HepG2 (cell line): ENCODE measurements around the gene IKZF4. TPM values are rescaled to one million over a fixed set of nuclear protein-coding genes. Genes with fewer than 3 reads are reported as not detected.

Experiments used
- AGO1 ChIP-seq: fragments of 200-400 bp; formaldehyde crosslinking; IDR thresholded peaks from 2 replicates; pipeline ENCODE4 v1.6.1; 2017; ENCODE audit warnings: mild to moderate bottlenecking, low read depth, low read length, moderate library complexity; ENCODE audit not compliant: poor library complexity, severe bottlenecking
- CCDC6 ChIP-seq: sonication (generic); formaldehyde crosslinking; IDR thresholded peaks from 2 replicates; pipeline ENCODE4 v1.8.1; 2022; ENCODE audit warnings: mild to moderate bottlenecking, missing genetic modification reagents, moderate library complexity
- GZF1 ChIP-seq: sonication (generic); formaldehyde crosslinking; IDR thresholded peaks from 2 replicates; pipeline ENCODE4 v1.5.1; 2020; ENCODE audit warnings: mild to moderate bottlenecking, missing genetic modification reagents
- HOXA3 ChIP-seq: sonication (generic); formaldehyde crosslinking; IDR thresholded peaks from 2 replicates; pipeline ENCODE4 v1.5.0; 2020; ENCODE audit warnings: missing genetic modification reagents
- JARID2 ChIP-seq: sonication (generic); formaldehyde crosslinking; IDR thresholded peaks from 2 replicates; pipeline ENCODE4 v1.8.1; 2023; ENCODE audit warnings: missing genetic modification reagents, inconsistent platforms; ENCODE audit not compliant: insufficient replicate concordance
- LCORL ChIP-seq, 2 experiments: fragments of 450-650 bp in 1 of 2; sonication (generic) in 1 of 2; formaldehyde crosslinking in 1 of 2; IDR thresholded peaks; 2 replicates each; pipeline versions ENCODE4 v1.5.0 to v1.6.1; 2017 to 2020; ENCODE audit warnings: antibody characterized with exemption in 1 of 2, missing genetic modification reagents in 1 of 2
- NRL ChIP-seq: sonication (generic); formaldehyde crosslinking; IDR thresholded peaks from 2 replicates; pipeline ENCODE4 v1.5.0; 2020; ENCODE audit warnings: missing genetic modification reagents, mild to moderate bottlenecking, moderate library complexity, borderline replicate concordance
- TGIF2 ChIP-seq: IDR thresholded peaks from 2 replicates; pipeline ENCODE4 v1.6.1; 2016; ENCODE audit warnings: control low read depth, missing compliant biosample characterization
- ZKSCAN8 ChIP-seq: IDR thresholded peaks from 2 replicates; pipeline ENCODE4 v1.6.1; 2016; ENCODE audit warnings: borderline replicate concordance, missing genetic modification reagents, missing compliant biosample characterization
- ZNF121 ChIP-seq: sonication (generic); formaldehyde crosslinking; IDR thresholded peaks from 2 replicates; pipeline ENCODE4 v1.5.0; 2020; ENCODE audit warnings: mild to moderate bottlenecking, missing genetic modification reagents
- ZNF24 ChIP-seq: fragments of 450-650 bp; IDR thresholded peaks from 2 replicates; pipeline ENCODE4 v1.6.1; 2017; ENCODE audit warnings: antibody characterized with exemption, mild to moderate bottlenecking
- ZNF343 ChIP-seq: sonication (generic); formaldehyde crosslinking; IDR thresholded peaks from 2 replicates; pipeline ENCODE4 v1.4.0; 2020; ENCODE audit warnings: mild to moderate bottlenecking, missing genetic modification reagents
- ZNF563 ChIP-seq: sonication (generic); formaldehyde crosslinking; IDR thresholded peaks from 2 replicates; pipeline ENCODE4 v1.8.0; 2022; ENCODE audit warnings: mild to moderate bottlenecking, moderate library complexity, missing genetic modification reagents
- ZNF749 ChIP-seq: sonication (generic); formaldehyde crosslinking; IDR thresholded peaks from 2 replicates; pipeline ENCODE4 v1.8.0; 2022; ENCODE audit warnings: mild to moderate bottlenecking, missing genetic modification reagents, moderate library complexity, borderline replicate concordance
- ZNF768 ChIP-seq: sonication (generic); formaldehyde crosslinking; IDR thresholded peaks from 2 replicates; pipeline ENCODE4 v1.4.0; 2020; ENCODE audit warnings: missing genetic modification reagents
- ZZZ3 ChIP-seq: sonication (generic); formaldehyde crosslinking; IDR thresholded peaks from 2 replicates; pipeline ENCODE4 v1.4.0; 2020; ENCODE audit warnings: missing genetic modification reagents, mild to moderate bottlenecking, borderline replicate concordance
- polyA plus RNA-seq, 8 experiments: library from polyadenylated mRNA; depleted of rRNA in 3 of 8; stranded (reverse) in 7 of 8; unstranded in 1 of 8; fragments of >200 nt; fragmentation: Illumina TruSeq in 4 of 8; extraction: Trizol in 4 of 8; gene quantifications; 2 replicates each; pipeline versions ENCODE4 v1.2.1 to v1.2.3, GENCODE V29; 2011 to 2016; ENCODE audit warnings: low read depth in 4 of 8, missing spikeins in 1 of 8, mixed read lengths in 1 of 8; ENCODE audit not compliant: insufficient read depth in 1 of 8
- total RNA-seq, 5 experiments: library from RNA; depleted of rRNA; stranded (reverse); fragments of >200 nt; fragmentation: Illumina TruSeq; extraction: Trizol; gene quantifications; 2 replicates each; pipeline ENCODE4 v1.2.3, GENCODE V29; 2016; ENCODE audit warnings: low read depth in 1 of 5
- TF ChIP-seq, protein P1 (sequence below), 2 experiments: fragments of 450-650 bp in 1 of 2; sonication (generic) in 1 of 2; formaldehyde crosslinking in 1 of 2; IDR thresholded peaks; 2 replicates each; pipeline versions ENCODE4 v1.6.1 to v1.8.0; 2016 to 2022; ENCODE audit warnings: antibody characterized with exemption in 1 of 2, mild to moderate bottlenecking in 1 of 2, missing genetic modification reagents in 1 of 2
- TF ChIP-seq, protein P2 (sequence below): sonication (generic); formaldehyde crosslinking; IDR thresholded peaks from 2 replicates; pipeline ENCODE4 v1.8.0; 2022; ENCODE audit warnings: low read depth, missing genetic modification reagents

Gene IKZF4
- total and polyA plus RNA-seq, 2 of the 13 experiments (the other 11 are each of a cell fraction or from before 2014, with no cell fraction given): 0.58 to 2.2 TPM

DNA sequence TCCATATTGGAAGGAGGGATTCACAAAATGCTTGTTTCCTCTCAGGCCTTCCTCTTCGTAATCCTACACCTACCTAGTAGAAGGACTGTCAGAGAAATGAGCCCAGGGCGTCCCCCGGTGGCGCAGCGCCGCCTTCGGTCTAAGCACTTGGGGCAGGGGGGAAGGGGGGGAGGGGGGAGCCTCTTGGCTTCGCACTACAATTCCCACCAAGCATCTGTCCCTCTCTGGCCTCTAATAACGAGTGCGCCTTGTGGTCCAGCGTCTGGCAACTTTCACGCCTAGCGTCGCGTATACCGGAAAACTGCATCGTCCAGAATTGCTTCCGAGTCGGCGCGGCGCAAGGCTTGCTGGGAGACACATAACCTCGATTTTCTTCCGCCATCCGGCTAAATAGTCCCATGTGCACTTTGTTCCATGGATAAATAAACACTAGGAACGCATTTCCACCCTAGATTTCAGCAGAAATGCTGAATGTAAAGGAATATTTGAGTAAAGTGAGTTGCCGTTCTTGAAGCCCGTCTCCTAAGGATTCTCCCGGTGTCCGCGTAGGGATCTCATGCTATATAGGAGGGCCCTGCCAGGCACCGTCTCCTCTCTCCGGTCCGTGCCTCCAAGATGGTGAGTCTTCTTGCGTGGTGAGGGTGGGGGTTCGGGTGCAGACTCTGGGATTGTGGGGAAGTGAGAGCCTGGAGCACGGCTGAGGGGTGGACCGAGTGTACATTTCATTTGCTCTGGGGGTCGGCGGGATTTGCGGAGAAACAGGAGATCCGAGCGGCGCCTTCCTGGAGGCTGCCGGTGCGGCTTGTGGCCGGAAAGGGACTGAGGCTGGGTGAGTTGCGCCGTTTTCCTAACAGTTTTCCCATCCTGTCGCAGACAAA is 20.9 kb downstream of the IKZF4 start, which contains the start of gene RPS26 (continued):
- TF ChIP-seq, protein P1, sequence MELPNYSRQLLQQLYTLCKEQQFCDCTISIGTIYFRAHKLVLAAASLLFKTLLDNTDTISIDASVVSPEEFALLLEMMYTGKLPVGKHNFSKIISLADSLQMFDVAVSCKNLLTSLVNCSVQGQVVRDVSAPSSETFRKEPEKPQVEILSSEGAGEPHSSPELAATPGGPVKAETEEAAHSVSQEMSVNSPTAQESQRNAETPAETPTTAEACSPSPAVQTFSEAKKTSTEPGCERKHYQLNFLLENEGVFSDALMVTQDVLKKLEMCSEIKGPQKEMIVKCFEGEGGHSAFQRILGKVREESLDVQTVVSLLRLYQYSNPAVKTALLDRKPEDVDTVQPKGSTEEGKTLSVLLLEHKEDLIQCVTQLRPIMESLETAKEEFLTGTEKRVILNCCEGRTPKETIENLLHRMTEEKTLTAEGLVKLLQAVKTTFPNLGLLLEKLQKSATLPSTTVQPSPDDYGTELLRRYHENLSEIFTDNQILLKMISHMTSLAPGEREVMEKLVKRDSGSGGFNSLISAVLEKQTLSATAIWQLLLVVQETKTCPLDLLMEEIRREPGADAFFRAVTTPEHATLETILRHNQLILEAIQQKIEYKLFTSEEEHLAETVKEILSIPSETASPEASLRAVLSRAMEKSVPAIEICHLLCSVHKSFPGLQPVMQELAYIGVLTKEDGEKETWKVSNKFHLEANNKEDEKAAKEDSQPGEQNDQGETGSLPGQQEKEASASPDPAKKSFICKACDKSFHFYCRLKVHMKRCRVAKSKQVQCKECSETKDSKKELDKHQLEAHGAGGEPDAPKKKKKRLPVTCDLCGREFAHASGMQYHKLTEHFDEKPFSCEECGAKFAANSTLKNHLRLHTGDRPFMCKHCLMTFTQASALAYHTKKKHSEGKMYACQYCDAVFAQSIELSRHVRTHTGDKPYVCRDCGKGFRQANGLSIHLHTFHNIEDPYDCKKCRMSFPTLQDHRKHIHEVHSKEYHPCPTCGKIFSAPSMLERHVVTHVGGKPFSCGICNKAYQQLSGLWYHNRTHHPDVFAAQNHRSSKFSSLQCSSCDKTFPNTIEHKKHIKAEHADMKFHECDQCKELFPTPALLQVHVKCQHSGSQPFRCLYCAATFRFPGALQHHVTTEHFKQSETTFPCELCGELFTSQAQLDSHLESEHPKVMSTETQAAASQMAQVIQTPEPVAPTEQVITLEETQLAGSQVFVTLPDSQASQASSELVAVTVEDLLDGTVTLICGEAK (IDR thresholded peaks at IDR 0.05): peak; percentile 69
- TF ChIP-seq, protein P1 (CRISPR knock-in tag; IDR thresholded peaks at IDR 0.05): peak; percentile 79; the same call in 1 of the 2 replicates
- TF ChIP-seq CCDC6 (CRISPR knock-in tag): peak; percentile 89
- TF ChIP-seq ZZZ3: peak; percentile 96; the same call in 1 of the 2 replicates
- TF ChIP-seq JARID2 (CRISPR knock-in tag): peak; percentile 92
- TF ChIP-seq NRL (CRISPR knock-in tag): peak; percentile 88
- 0 out of 2 replicates have a peak, but pooled peaks have one; percentile 5 for TF ChIP-seq ZNF121
- peak; percentile 54; the same call in 1 of the 2 replicates for TF ChIP-seq ZNF24
- peak; percentile 77 for TF ChIP-seq TGIF2
- TF ChIP-seq GZF1 (CRISPR knock-in tag): no peak; the same call in 1 of the 2 replicates
- TF ChIP-seq ZNF749: 0 out of 2 replicates have a peak, but pooled peaks have one; percentile 40
- TF ChIP-seq ZNF343: peak; percentile 48; the same call in 1 of the 2 replicates
- TF ChIP-seq, protein P2, sequence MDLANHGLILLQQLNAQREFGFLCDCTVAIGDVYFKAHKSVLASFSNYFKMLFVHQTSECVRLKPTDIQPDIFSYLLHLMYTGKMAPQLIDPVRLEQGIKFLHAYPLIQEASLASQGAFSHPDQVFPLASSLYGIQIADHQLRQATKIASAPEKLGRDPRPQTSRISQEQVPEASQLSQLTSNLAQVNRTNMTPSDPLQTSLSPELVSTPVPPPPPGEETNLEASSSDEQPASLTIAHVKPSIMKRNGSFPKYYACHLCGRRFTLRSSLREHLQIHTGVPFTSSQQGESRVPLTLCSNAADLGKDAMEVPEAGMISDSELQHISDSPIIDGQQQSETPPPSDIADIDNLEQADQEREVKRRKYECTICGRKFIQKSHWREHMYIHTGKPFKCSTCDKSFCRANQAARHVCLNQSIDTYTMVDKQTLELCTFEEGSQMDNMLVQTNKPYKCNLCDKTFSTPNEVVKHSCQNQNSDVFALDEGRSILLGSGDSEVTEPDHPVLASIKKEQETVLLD (CRISPR knock-in tag): peak; percentile 58; the same call in 1 of the 2 replicates
- 0 out of 2 replicates have a peak, but pooled peaks have one; percentile 25 for TF ChIP-seq ZNF768 (CRISPR knock-in tag)
- TF ChIP-seq ZKSCAN8 (CRISPR knock-in tag): no peak
- no peak for TF ChIP-seq LCORL (IDR thresholded peaks at IDR 0.05)
- TF ChIP-seq LCORL (CRISPR knock-in tag; IDR thresholded peaks at IDR 0.05): peak; percentile 66; the same call in 1 of the 2 replicates
- TF ChIP-seq ZNF563 (CRISPR knock-in tag): no peak
- no peak for TF ChIP-seq AGO1
- peak; percentile 93 for TF ChIP-seq HOXA3 (CRISPR knock-in tag)
